Tibial artery (tissue), 4 donors: Measurements from ENCODE around the gene THADA.
"Not testable (repeated sequence)": the region's sequence is repeated elsewhere in the genome, so short reads cannot be mapped to it uniquely, and the experiment has no call there.

Experiments
- DNase-seq, 2 donors: peaks; one replicate each; pipeline ENCODE4 v3.0.0-alpha.2; 2019
- H3K27ac ChIP-seq, 2 donors: fragments of 200-600 bp; sonication (generic) in 1 of 2; 1 replicate in 1 of 2; 2 replicates in 1 of 2; pipeline ENCODE4 v1.5.1; 2018 to 2019; ENCODE audit warnings: mild to moderate bottlenecking in 1 of 2
- H3K27me3 ChIP-seq, 2 donors: fragments of 200-600 bp; sonication (generic) in 1 of 2; one replicate each; pipeline versions ENCODE4 v1.5.1 to v1.6.0; 2016 to 2019
- H3K36me3 ChIP-seq, 3 donors: fragments of 200-600 bp; sonication (generic) in 2 of 3; one replicate each; pipeline ENCODE4 v1.5.1; 2016 to 2019; ENCODE audit warnings: mild to moderate bottlenecking in 2 of 3
- H3K4me1 ChIP-seq, 4 donors: fragments of 200-600 bp; sonication (generic) in 2 of 4; 1 replicate in 3 of 4; 2 replicates in 1 of 4; pipeline ENCODE4 v1.5.1; 2016 to 2019
- H3K4me3 ChIP-seq, 2 donors: fragments of 200-600 bp; sonication (generic) in 1 of 2; 1 replicate in 1 of 2; 2 replicates in 1 of 2; pipeline ENCODE4 v1.5.1; 2018 to 2019; ENCODE audit warnings: mild to moderate bottlenecking in 2 of 2
- H3K9me3 ChIP-seq, 3 donors: fragments of 200-600 bp; sonication (generic) in 1 of 3; one replicate each; pipeline ENCODE4 v1.5.1; 2016 to 2019
- CTCF ChIP-seq, 2 experiments: fragments of 200-600 bp in 1 of 2; fragments of 450-650 bp in 1 of 2; IDR thresholded peaks; one replicate each; pipeline ENCODE4 v1.5.1; 2017 to 2019; ENCODE audit warnings: antibody characterized with exemption in 2 of 2, mild to moderate bottlenecking in 1 of 2, moderate library complexity in 1 of 2
- intact Hi-C: fragments of 100-400 bp; cut with DNase I; formaldehyde crosslinking; loops from one replicate; pipeline ENCODE4 v1.15.0; 2023; ENCODE audit warnings: low total_unique reads

The THADA gene

GRCh38 chr2:43387092-43388062 is 208.5 kb downstream of the THADA start:
- H3K27me3 ChIP-seq, result no peaks in the 10 kb centered on the region
- intact Hi-C loops, result no loop called here
- no peaks in the 10 kb centered on the region for H3K36me3 ChIP-seq
- peaks cover 0 to 51% (median 21%) of the 10 kb centered on the region in 4 donors for H3K4me1 ChIP-seq
- H3K27ac ChIP-seq, result peak overlapping the region; percentile 39 to 58
- TF ChIP-seq CTCF (IDR thresholded peaks at IDR 0.05), result no peak
- H3K9me3 ChIP-seq, result no peaks in the 10 kb centered on the region
- H3K4me3 ChIP-seq, result no peak overlapping the region
- DNase-seq, result peak in 1 of 2 donors; percentile 35

- H3K36me3 ChIP-seq, H3K27me3 ChIP-seq, DNase-seq, H3K9me3 ChIP-seq, intact Hi-C loops, H3K4me3 ChIP-seq: not testable (repeated sequence)
- Histone ChIP-seq H3K27ac (peak overlapping the region in 1 of 2 donors; percentile 58), H3K4me1 (peaks cover 0 to 45% (median 18%) of the 10 kb centered on the region in 4 donors)
Observed at GRCh38 chr2:43386679-43387078, 209.2 kb downstream of the THADA start.

GRCh38 chr2:43384143-43384542 is 211.7 kb downstream of the THADA start:
- Histone ChIP-seq H3K27ac (no peak overlapping the region), H3K9me3 (no peaks in the 10 kb centered on the region), H3K36me3 (no peaks in the 10 kb centered on the region), H3K27me3 (no peaks in the 10 kb centered on the region), H3K4me1 (peaks cover 0 to 25% (median 11%) of the 10 kb centered on the region in 4 donors), H3K4me3 (no peak overlapping the region)
- intact Hi-C loops, result no loop called here
- no peak for DNase-seq
- no peak for TF ChIP-seq CTCF (IDR thresholded peaks at IDR 0.05)

- Histone ChIP-seq H3K4me1 (peaks cover 0 to 19% (median 9%) of the 10 kb centered on the region in 4 donors), H3K36me3 (no peaks in the 10 kb centered on the region), H3K27me3 (no peaks in the 10 kb centered on the region), H3K27ac (no peak overlapping the region), H3K4me3 (no peak overlapping the region), H3K9me3 (no peaks in the 10 kb centered on the region)
- no peak for DNase-seq
- TF ChIP-seq CTCF (IDR thresholded peaks at IDR 0.05), result no peak
- intact Hi-C loops, result no loop called here
Observed at GRCh38 chr2:43383533-43383932, 212.3 kb downstream of the THADA start.

GRCh38 chr2:43379494-43379893 is 216.3 kb downstream of the THADA start:
- Histone ChIP-seq H3K4me1 (peaks cover 0 to 7% (median 0%) of the 10 kb centered on the region in 4 donors), H3K4me3 (no peak overlapping the region), H3K36me3 (peaks cover 0 to 6% (median 0%) of the 10 kb centered on the region in 3 donors), H3K9me3 (no peaks in the 10 kb centered on the region), H3K27ac (no peak overlapping the region), H3K27me3 (no peaks in the 10 kb centered on the region)
- intact Hi-C loops, result no loop called here
- no peak for TF ChIP-seq CTCF (IDR thresholded peaks at IDR 0.05)
- no peak for DNase-seq

GRCh38 chr2:43377327-43377726 is 218.5 kb downstream of the THADA start:
- intact Hi-C loops, result no loop called here
- Histone ChIP-seq H3K27me3 (no peaks in the 10 kb centered on the region), H3K36me3 (peaks cover 0 to 6% (median 0%) of the 10 kb centered on the region in 3 donors), H3K4me1 (peaks cover 0 to 7% (median 0%) of the 10 kb centered on the region in 4 donors), H3K4me3 (no peak overlapping the region), H3K27ac (no peak overlapping the region), H3K9me3 (no peaks in the 10 kb centered on the region)
- TF ChIP-seq CTCF (IDR thresholded peaks at IDR 0.05), result no peak
- no peak for DNase-seq
